ENCODE data around the gene NXPH1.

The NXPH1 gene

DNA sequence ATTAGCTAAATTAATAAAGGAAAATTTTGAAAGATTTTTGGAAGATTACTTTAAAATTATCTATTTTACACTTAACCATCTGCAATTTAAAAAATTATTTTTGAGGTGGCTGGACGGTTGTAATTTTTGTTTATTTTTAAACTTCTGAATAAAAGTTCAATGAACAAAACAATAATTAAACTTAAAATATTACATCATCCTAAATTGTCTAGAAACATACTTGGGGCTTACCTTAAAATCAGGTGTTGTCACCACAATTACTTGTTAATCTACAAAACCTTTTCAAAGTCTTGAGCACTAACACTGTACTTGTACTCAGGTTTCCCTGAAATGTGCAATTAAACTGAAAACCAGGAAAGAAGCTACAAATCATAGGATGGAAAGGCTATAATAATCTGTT is 328.3 kb downstream of the NXPH1 start:
- no peaks in the 10 kb centered on the region for H3K4me1 ChIP-seq (ENCODE audit: control insufficient read depth, insufficient read depth, low read length, unreplicated experiment)
- no peaks in the 10 kb centered on the region for H3K27me3 ChIP-seq (ENCODE audit: insufficient read depth, low read length)
- no peaks in the 10 kb centered on the region for H3K79me2 ChIP-seq (ENCODE audit: control insufficient read depth, insufficient read depth, low read length, unreplicated experiment)
- H2AFZ ChIP-seq (ENCODE audit: low read length, unreplicated experiment), result no peak overlapping the region
- no peaks in the 10 kb centered on the region for H3K36me3 ChIP-seq (ENCODE audit: insufficient read depth, low read length)
- H3K27ac ChIP-seq (ENCODE audit: low read depth, low read length), result no peak overlapping the region
- no peak overlapping the region for H3K4me3 ChIP-seq (ENCODE audit: low read depth, low read length)

DNA sequence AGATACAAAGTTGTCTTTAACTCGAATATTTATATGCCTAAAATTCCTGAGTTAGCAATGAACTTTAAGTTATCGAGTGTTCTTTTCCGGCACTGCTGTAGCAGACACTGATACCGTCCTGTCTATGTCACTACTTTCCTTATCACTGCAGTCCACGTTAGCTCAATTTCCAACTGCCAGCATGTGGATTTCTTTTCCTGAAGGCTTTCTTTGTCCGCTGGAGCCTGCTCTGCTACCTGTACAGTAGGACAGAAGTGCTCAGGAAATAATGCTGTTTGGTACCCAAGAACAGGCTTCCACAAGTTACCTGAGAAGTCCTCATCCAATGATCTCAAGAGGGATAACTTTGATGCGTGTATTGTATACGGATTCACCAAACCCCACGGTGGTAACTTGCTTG is 329.4 kb downstream of the NXPH1 start:
- H3K27me3 ChIP-seq (ENCODE audit: insufficient read depth, low read length), result no peaks in the 10 kb centered on the region
- no peak overlapping the region for H3K27ac ChIP-seq (ENCODE audit: low read depth, low read length)
- H2AFZ ChIP-seq (ENCODE audit: low read length, unreplicated experiment), result no peak overlapping the region
- no peaks in the 10 kb centered on the region for H3K36me3 ChIP-seq (ENCODE audit: insufficient read depth, low read length)
- H3K4me3 ChIP-seq (ENCODE audit: low read depth, low read length), result no peak overlapping the region
- no peaks in the 10 kb centered on the region for H3K4me1 ChIP-seq (ENCODE audit: control insufficient read depth, insufficient read depth, low read length, unreplicated experiment)
- H3K79me2 ChIP-seq (ENCODE audit: control insufficient read depth, insufficient read depth, low read length, unreplicated experiment), result no peaks in the 10 kb centered on the region

GRCh38 chr7:8765374-8765773 is 332.0 kb downstream of the NXPH1 start:
- Histone ChIP-seq H3K4me3 (ENCODE audit: low read depth, low read length) (no peak overlapping the region), H3K27me3 (ENCODE audit: insufficient read depth, low read length) (no peaks in the 10 kb centered on the region), H3K79me2 (ENCODE audit: control insufficient read depth, insufficient read depth, low read length, unreplicated experiment) (no peaks in the 10 kb centered on the region), H3K4me1 (ENCODE audit: control insufficient read depth, insufficient read depth, low read length, unreplicated experiment) (no peaks in the 10 kb centered on the region), H3K36me3 (ENCODE audit: insufficient read depth, low read length) (no peaks in the 10 kb centered on the region), H2AFZ (ENCODE audit: low read length, unreplicated experiment) (no peak overlapping the region), H3K27ac (ENCODE audit: low read depth, low read length) (no peak overlapping the region)

DNA sequence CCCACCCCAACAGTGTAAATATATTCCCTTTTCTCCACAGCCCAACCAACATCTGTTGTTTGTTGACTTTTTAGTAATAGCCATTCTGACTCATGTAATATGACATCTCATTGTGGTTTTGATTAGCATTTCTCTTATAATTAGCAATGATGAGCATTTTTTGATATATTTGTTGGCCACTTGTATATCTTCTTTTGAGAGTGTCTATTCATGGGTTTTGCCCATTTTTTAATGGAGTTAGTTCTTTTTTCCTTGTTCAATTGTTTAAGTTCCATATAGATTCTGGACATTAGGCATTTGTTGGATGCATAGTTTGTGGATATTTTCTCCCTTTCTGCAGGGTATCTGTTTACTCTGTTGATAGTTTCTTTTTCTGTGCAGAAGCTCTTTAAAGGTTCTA is 340.1 kb downstream of the NXPH1 start:
- Histone ChIP-seq H3K27me3 (ENCODE audit: insufficient read depth, low read length) (no peaks in the 10 kb centered on the region), H2AFZ (ENCODE audit: low read length, unreplicated experiment) (no peak overlapping the region), H3K36me3 (ENCODE audit: insufficient read depth, low read length) (no peaks in the 10 kb centered on the region), H3K4me3 (ENCODE audit: low read depth, low read length) (no peak overlapping the region), H3K4me1 (ENCODE audit: control insufficient read depth, insufficient read depth, low read length, unreplicated experiment) (no peaks in the 10 kb centered on the region), H3K27ac (ENCODE audit: low read depth, low read length) (no peak overlapping the region), H3K79me2 (ENCODE audit: control insufficient read depth, insufficient read depth, low read length, unreplicated experiment) (no peaks in the 10 kb centered on the region)

DNA sequence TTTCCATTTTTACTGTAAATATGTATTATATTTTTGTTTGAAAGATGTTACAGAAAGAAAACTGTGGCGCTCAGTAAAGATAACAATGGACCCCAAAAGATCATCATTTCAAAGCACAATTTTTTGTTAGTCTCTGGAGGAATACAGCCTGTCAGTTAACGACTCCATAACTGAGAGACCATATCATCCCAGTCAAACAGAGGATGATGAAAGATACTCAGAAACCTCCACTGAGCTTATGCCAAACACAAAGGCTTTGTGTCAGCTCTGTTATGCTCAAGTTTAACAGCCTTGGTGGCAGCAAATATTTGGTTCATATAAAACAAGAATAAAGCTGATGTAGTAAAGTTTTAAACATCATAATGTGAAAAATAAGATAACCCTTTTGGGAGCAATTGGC is 345.1 kb downstream of the NXPH1 start:
- Histone ChIP-seq H3K79me2 (ENCODE audit: control insufficient read depth, insufficient read depth, low read length, unreplicated experiment) (no peaks in the 10 kb centered on the region), H3K4me1 (ENCODE audit: control insufficient read depth, insufficient read depth, low read length, unreplicated experiment) (no peaks in the 10 kb centered on the region), H2AFZ (ENCODE audit: low read length, unreplicated experiment) (no peak overlapping the region), H3K36me3 (ENCODE audit: insufficient read depth, low read length) (no peaks in the 10 kb centered on the region), H3K27ac (ENCODE audit: low read depth, low read length) (no peak overlapping the region), H3K4me3 (ENCODE audit: low read depth, low read length) (no peak overlapping the region), H3K27me3 (ENCODE audit: insufficient read depth, low read length) (no peaks in the 10 kb centered on the region)

DNA sequence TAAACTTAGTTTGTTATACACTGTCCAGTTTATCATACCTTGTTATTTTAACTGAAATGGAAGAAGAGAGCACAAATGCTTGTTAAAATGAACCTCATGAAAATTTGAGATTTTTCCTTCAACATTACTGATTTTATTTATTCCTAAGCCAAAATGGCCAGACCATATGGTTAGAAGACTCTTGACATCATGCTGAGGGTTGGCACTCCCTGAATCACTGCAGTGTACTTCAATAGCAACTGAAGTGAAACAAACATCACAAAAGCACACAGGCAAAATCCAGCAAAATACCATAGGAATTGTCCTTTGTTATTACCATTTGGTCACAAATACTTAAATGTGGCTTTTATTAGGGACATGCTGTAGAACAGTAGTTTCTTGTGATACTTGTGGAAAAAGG is 347.8 kb downstream of the NXPH1 start:
- no peak overlapping the region for H2AFZ ChIP-seq (ENCODE audit: low read length, unreplicated experiment)
- H3K36me3 ChIP-seq (ENCODE audit: insufficient read depth, low read length), result no peaks in the 10 kb centered on the region
- no peak overlapping the region for H3K4me3 ChIP-seq (ENCODE audit: low read depth, low read length)
- H3K79me2 ChIP-seq (ENCODE audit: control insufficient read depth, insufficient read depth, low read length, unreplicated experiment), result no peaks in the 10 kb centered on the region
- H3K27ac ChIP-seq (ENCODE audit: low read depth, low read length), result no peak overlapping the region
- H3K27me3 ChIP-seq (ENCODE audit: insufficient read depth, low read length), result no peaks in the 10 kb centered on the region
- no peaks in the 10 kb centered on the region for H3K4me1 ChIP-seq (ENCODE audit: control insufficient read depth, insufficient read depth, low read length, unreplicated experiment)

GRCh38 chr7:8783229-8783628 is 349.8 kb downstream of the NXPH1 start:
- no peaks in the 10 kb centered on the region for H3K27me3 ChIP-seq (ENCODE audit: insufficient read depth, low read length)
- no peaks in the 10 kb centered on the region for H3K79me2 ChIP-seq (ENCODE audit: control insufficient read depth, insufficient read depth, low read length, unreplicated experiment)
- H3K4me1 ChIP-seq (ENCODE audit: control insufficient read depth, insufficient read depth, low read length, unreplicated experiment), result no peaks in the 10 kb centered on the region
- no peak overlapping the region for H3K27ac ChIP-seq (ENCODE audit: low read depth, low read length)
- H3K4me3 ChIP-seq (ENCODE audit: low read depth, low read length), result no peak overlapping the region
- no peaks in the 10 kb centered on the region for H3K36me3 ChIP-seq (ENCODE audit: insufficient read depth, low read length)
- H2AFZ ChIP-seq (ENCODE audit: low read length, unreplicated experiment), result no peak overlapping the region

GRCh38 chr7:8785081-8785480 is 351.7 kb downstream of the NXPH1 start:
- Histone ChIP-seq H2AFZ (ENCODE audit: low read length, unreplicated experiment) (no peak overlapping the region), H3K36me3 (ENCODE audit: insufficient read depth, low read length) (no peaks in the 10 kb centered on the region), H3K4me3 (ENCODE audit: low read depth, low read length) (no peak overlapping the region), H3K27ac (ENCODE audit: low read depth, low read length) (no peak overlapping the region), H3K27me3 (ENCODE audit: insufficient read depth, low read length) (no peaks in the 10 kb centered on the region), H3K79me2 (ENCODE audit: control insufficient read depth, insufficient read depth, low read length, unreplicated experiment) (no peaks in the 10 kb centered on the region), H3K4me1 (ENCODE audit: control insufficient read depth, insufficient read depth, low read length, unreplicated experiment) (no peaks in the 10 kb centered on the region)

DNA sequence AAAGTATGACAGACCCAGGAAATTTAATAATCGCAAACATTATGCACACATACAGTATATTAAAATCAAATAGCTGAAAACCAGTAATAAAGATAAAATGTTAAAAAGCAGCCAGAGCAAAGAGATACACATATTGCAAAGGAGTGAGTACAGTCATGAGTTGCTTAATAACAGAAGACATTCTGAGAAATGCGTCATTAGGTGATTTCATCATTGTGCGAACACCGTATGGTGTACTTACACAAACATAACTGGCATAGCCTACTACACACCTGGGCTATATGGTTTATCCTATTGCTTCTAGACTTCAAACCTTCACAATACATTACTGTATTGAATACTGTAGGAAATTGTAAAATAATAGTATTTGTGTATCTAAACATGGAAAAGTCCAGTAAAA is 367.6 kb downstream of the NXPH1 start:
- H3K4me3 ChIP-seq (ENCODE audit: low read depth, low read length), result no peak overlapping the region
- no peaks in the 10 kb centered on the region for H3K4me1 ChIP-seq (ENCODE audit: control insufficient read depth, insufficient read depth, low read length, unreplicated experiment)
- no peak overlapping the region for H2AFZ ChIP-seq (ENCODE audit: low read length, unreplicated experiment)
- H3K36me3 ChIP-seq (ENCODE audit: insufficient read depth, low read length), result no peaks in the 10 kb centered on the region
- H3K27me3 ChIP-seq (ENCODE audit: insufficient read depth, low read length), result no peaks in the 10 kb centered on the region
- no peaks in the 10 kb centered on the region for H3K79me2 ChIP-seq (ENCODE audit: control insufficient read depth, insufficient read depth, low read length, unreplicated experiment)
- no peak overlapping the region for H3K27ac ChIP-seq (ENCODE audit: low read depth, low read length)

All from ACC112 (cell line).